HEK293 (cell line): ENCODE data around the gene PCBP2.

ENCODE experiments used
- CTCF ChIA-PET: fragments of 350-600 bp; formaldehyde crosslinking; extraction: SDS; loops from one replicate; lab custom pipeline; 2021; ENCODE audit warnings: antibody characterized with exemption; lab: Yijun Ruan, JAX
- POLR2A ChIA-PET: fragments of 300-600 bp; formaldehyde crosslinking; extraction: SDS; loops from one replicate; lab custom pipeline; 2020; ENCODE audit warnings: antibody characterized with exemption, inconsistent platforms; lab: Yijun Ruan, JAX
- H3K27ac ChIP-seq: fragments of 200-500 bp; sonication (Bioruptor generic); 2 replicates; pipeline ENCODE4 v1.5.1; 2014; ENCODE audit warnings: low read depth, low read length, control low read depth, inconsistent platforms; ENCODE audit errors: extremely low read depth
- H3K36me3 ChIP-seq, 2 experiments: fragments of 200-500 bp in 1 of 2; sonication (Bioruptor generic) in 1 of 2; 1 replicate in 1 of 2; 2 replicates in 1 of 2; pipeline ENCODE4 v1.5.1; 2014 to 2017; ENCODE audit warnings: inconsistent platforms in 2 of 2, low read length in 2 of 2; ENCODE audit not compliant: control insufficient read depth in 2 of 2, insufficient read depth in 1 of 2
- H3K4me1 ChIP-seq: fragments of 200-500 bp; sonication (Bioruptor generic); 2 replicates; pipeline ENCODE4 v1.5.1; 2014; ENCODE audit warnings: mild to moderate bottlenecking, low read length, inconsistent platforms; ENCODE audit not compliant: control insufficient read depth, insufficient read depth
- H3K4me3 ChIP-seq: 2 replicates; pipeline ENCODE4 v1.5.1; 2011; ENCODE audit warnings: low read depth, mild to moderate bottlenecking, control low read depth, low read length, moderate library complexity
- H3K9me3 ChIP-seq: fragments of 200-500 bp; sonication (Bioruptor generic); 2 replicates; pipeline ENCODE4 v1.5.1; 2014; ENCODE audit warnings: low read depth, low read length, inconsistent platforms; ENCODE audit not compliant: control insufficient read depth, insufficient read depth
- KLF10 ChIP-seq: fragments of 450-650 bp; IDR thresholded peaks from 2 replicates; pipeline ENCODE4 v1.5.1; 2018; ENCODE audit warnings: missing biosample characterization, mild to moderate bottlenecking, missing genetic modification characterization
- MZF1 ChIP-seq: fragments of 450-650 bp; formaldehyde crosslinking; IDR thresholded peaks from 2 replicates; pipeline ENCODE4 v1.5.1; 2017; ENCODE audit warnings: missing biosample characterization, missing genetic modification characterization, borderline replicate concordance
- PRDM4 ChIP-seq: fragments of 450-650 bp; formaldehyde crosslinking; IDR thresholded peaks from 2 replicates; pipeline ENCODE4 v1.5.1; 2017; ENCODE audit warnings: missing biosample characterization, missing genetic modification characterization
- SALL2 ChIP-seq: fragments of 450-650 bp; formaldehyde crosslinking; IDR thresholded peaks from 2 replicates; pipeline ENCODE4 v1.5.0; 2017; ENCODE audit warnings: missing biosample characterization, mild to moderate bottlenecking, missing genetic modification characterization, borderline replicate concordance
- SCRT2 ChIP-seq: fragments of 450-650 bp; formaldehyde crosslinking; IDR thresholded peaks from 2 replicates; pipeline ENCODE4 v1.5.1; 2016; ENCODE audit warnings: missing biosample characterization, missing genetic modification characterization
- TRIM28 ChIP-seq: IDR thresholded peaks from 2 replicates; pipeline ENCODE4 v1.6.1; 2011; ENCODE audit warnings: low read length, control low read depth, borderline replicate concordance
- ZBTB26 ChIP-seq: fragments of 450-650 bp; formaldehyde crosslinking; optimal IDR thresholded peaks from 2 replicates; pipeline ENCODE3; 2016; ENCODE audit warnings: missing biosample characterization, mild to moderate bottlenecking, missing genetic modification characterization
- ZNF121 ChIP-seq: fragments of 450-650 bp; formaldehyde crosslinking; IDR thresholded peaks from 2 replicates; pipeline ENCODE4 v1.5.1; 2016; ENCODE audit warnings: missing biosample characterization, missing genetic modification characterization
- ZNF132 ChIP-seq: fragments of 450-650 bp; formaldehyde crosslinking; IDR thresholded peaks from 2 replicates; pipeline ENCODE4 v1.5.1; 2017; ENCODE audit warnings: missing biosample characterization, missing genetic modification characterization, borderline replicate concordance
- ZNF174 ChIP-seq: fragments of 450-650 bp; formaldehyde crosslinking; IDR thresholded peaks from 2 replicates; pipeline ENCODE4 v1.5.0; 2017; ENCODE audit warnings: missing biosample characterization, mild to moderate bottlenecking, missing genetic modification characterization
- ZNF221 ChIP-seq: fragments of 450-650 bp; formaldehyde crosslinking; IDR thresholded peaks from 2 replicates; pipeline ENCODE4 v1.5.1; 2017; ENCODE audit warnings: missing biosample characterization, missing genetic modification characterization, borderline replicate concordance
- ZNF521 ChIP-seq: fragments of 450-650 bp; formaldehyde crosslinking; IDR thresholded peaks from 2 replicates; pipeline ENCODE4 v1.5.1; 2017; ENCODE audit warnings: missing biosample characterization, mild to moderate bottlenecking, missing genetic modification characterization
- ZNF549 ChIP-seq: fragments of 450-650 bp; IDR thresholded peaks from 2 replicates; pipeline ENCODE4 v1.5.1; 2018; ENCODE audit warnings: missing biosample characterization, missing genetic modification characterization, mild to moderate bottlenecking, inconsistent platforms, moderate library complexity
- ZNF600 ChIP-seq: fragments of 450-650 bp; formaldehyde crosslinking; IDR thresholded peaks from 2 replicates; pipeline ENCODE4 v1.5.1; 2016; ENCODE audit warnings: missing biosample characterization, missing genetic modification characterization
- ZNF623 ChIP-seq: fragments of 450-650 bp; formaldehyde crosslinking; IDR thresholded peaks from 2 replicates; pipeline ENCODE4 v1.5.1; 2016; ENCODE audit warnings: missing biosample characterization, missing genetic modification characterization
- ZNF830 ChIP-seq: fragments of 450-650 bp; IDR thresholded peaks from 2 replicates; pipeline ENCODE4 v1.5.0; 2018; ENCODE audit warnings: missing biosample characterization, missing genetic modification characterization, low read depth, mild to moderate bottlenecking, moderate library complexity
- ZSCAN4 ChIP-seq: fragments of 450-650 bp; formaldehyde crosslinking; IDR thresholded peaks from 2 replicates; pipeline ENCODE4 v1.5.1; 2017; ENCODE audit warnings: missing biosample characterization, missing genetic modification characterization
- TF ChIP-seq, protein P1 (sequence below): fragments of 450-650 bp; formaldehyde crosslinking; IDR thresholded peaks from 2 replicates; pipeline ENCODE4 v1.5.1; 2017; ENCODE audit warnings: missing biosample characterization, missing genetic modification characterization
- TF ChIP-seq, protein P2 (sequence below): fragments of 450-650 bp; formaldehyde crosslinking; IDR thresholded peaks from 2 replicates; pipeline ENCODE4 v1.5.1; 2016; ENCODE audit warnings: missing biosample characterization, missing genetic modification characterization

PCBP2 gene

GRCh38 chr12:53467082-53467481 is 15.2 kb downstream of the PCBP2 start:
- Histone ChIP-seq H3K9me3 (no peaks in the 10 kb centered on the region), H3K4me3 (no peak overlapping the region), H3K36me3 (peaks cover 93 to 99% of the 10 kb centered on the region in 2 experiments), H3K4me1 (no peaks in the 10 kb centered on the region), H3K27ac (no peak overlapping the region)
- TF ChIP-seq SCRT2 (tag by site-specific recombination) (peak; percentile 8; the same call in 1 of the 2 replicates), KLF10 (tag by site-specific recombination) (no peak)
- ChIA-PET POLR2A (interaction anchor here (0.7 to 1.4 kb wide), 2 partner anchors 9 to 86 kb away, joined by 3 read pairs; no protein-coding TSS in a partner anchor), CTCF (interaction anchor here (0.6 to 1.3 kb wide), 2 partner anchors 10 to 176 kb away, joined by 4 read pairs; no protein-coding TSS in a partner anchor)

DNA sequence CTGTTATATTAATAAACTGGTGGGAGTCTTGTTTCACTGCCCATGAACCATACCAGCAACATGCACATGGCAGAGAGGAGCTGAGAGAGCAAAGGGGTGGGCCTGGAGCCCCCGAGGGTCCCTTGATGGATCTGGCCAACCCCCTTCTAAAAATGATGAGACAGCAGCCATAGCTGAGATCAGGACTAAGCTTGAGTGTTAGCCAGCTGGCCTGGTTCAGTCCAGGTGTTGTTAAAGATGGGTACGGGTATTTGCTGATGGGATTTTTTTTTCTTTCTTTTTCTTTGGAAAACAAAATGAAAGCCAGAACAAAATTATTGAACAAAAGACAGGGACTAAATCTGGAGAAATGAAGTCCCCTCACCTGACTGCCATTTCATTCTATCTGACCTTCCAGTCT is 16.0 kb downstream of the PCBP2 start:
- POLR2A ChIA-PET: interaction anchor here (0.7 to 1.4 kb wide), 3 partner anchors 9 to 87 kb away, joined by 3 read pairs; no protein-coding TSS in a partner anchor

More for the DNA sequence above, 16.0 kb downstream of the PCBP2 start:
- Histone ChIP-seq H3K4me1 (no peaks in the 10 kb centered on the region), H3K9me3 (no peaks in the 10 kb centered on the region), H3K36me3 (peaks cover 93 to 99% of the 10 kb centered on the region in 2 experiments), H3K27ac (no peak overlapping the region), H3K4me3 (no peak overlapping the region)
- TF ChIP-seq ZNF623 (tag by site-specific recombination) (no peak), PRDM4 (no peak), MZF1 (no peak), ZNF132 (tag by site-specific recombination) (no peak), ZNF549 (tag by site-specific recombination) (no peak), ZBTB26 (tag by site-specific recombination) (no peak), ZNF830 (tag by site-specific recombination) (no peak), TRIM28 (no peak), ZNF221 (no peak), ZSCAN4 (tag by site-specific recombination) (no peak), ZNF121 (tag by site-specific recombination) (no peak), SALL2 (no peak), ZNF600 (tag by site-specific recombination) (no peak), ZNF521 (tag by site-specific recombination) (no peak), ZNF174 (tag by site-specific recombination) (no peak)
- TF ChIP-seq, protein P1, sequence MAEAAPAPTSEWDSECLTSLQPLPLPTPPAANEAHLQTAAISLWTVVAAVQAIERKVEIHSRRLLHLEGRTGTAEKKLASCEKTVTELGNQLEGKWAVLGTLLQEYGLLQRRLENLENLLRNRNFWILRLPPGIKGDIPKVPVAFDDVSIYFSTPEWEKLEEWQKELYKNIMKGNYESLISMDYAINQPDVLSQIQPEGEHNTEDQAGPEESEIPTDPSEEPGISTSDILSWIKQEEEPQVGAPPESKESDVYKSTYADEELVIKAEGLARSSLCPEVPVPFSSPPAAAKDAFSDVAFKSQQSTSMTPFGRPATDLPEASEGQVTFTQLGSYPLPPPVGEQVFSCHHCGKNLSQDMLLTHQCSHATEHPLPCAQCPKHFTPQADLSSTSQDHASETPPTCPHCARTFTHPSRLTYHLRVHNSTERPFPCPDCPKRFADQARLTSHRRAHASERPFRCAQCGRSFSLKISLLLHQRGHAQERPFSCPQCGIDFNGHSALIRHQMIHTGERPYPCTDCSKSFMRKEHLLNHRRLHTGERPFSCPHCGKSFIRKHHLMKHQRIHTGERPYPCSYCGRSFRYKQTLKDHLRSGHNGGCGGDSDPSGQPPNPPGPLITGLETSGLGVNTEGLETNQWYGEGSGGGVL (tag by site-specific recombination): no peak
- TF ChIP-seq, protein P2, sequence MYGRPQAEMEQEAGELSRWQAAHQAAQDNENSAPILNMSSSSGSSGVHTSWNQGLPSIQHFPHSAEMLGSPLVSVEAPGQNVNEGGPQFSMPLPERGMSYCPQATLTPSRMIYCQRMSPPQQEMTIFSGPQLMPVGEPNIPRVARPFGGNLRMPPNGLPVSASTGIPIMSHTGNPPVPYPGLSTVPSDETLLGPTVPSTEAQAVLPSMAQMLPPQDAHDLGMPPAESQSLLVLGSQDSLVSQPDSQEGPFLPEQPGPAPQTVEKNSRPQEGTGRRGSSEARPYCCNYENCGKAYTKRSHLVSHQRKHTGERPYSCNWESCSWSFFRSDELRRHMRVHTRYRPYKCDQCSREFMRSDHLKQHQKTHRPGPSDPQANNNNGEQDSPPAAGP (tag by site-specific recombination): no peak
- CTCF ChIA-PET: interaction anchor here (0.8 to 1.3 kb wide), 2 partner anchors 9 to 115 kb away, joined by 3 to 4 read pairs; no protein-coding TSS in a partner anchor
